K562 (cell line): Measurements from ENCODE around the gene HEMK1. TPM values are rescaled to one million over a fixed set of nuclear protein-coding genes. Genes with fewer than 3 reads are reported as not detected.

Experiments used
- ARID1B ChIP-seq: fragments of 450-650 bp; IDR thresholded peaks from 2 replicates; pipeline ENCODE4 v1.6.1; 2016; ENCODE audit warnings: antibody characterized with exemption, mild to moderate bottlenecking, inconsistent platforms
- BRF1 ChIP-seq: IDR thresholded peaks from 3 replicates; pipeline ENCODE4 v1.6.1; 2011; ENCODE audit warnings: borderline replicate concordance, mild to moderate bottlenecking; ENCODE audit not compliant: insufficient read length; ENCODE audit errors: extremely low read depth
- DMBX1 ChIP-seq: fragments of 250-450 bp; sonication (Bioruptor Pico); IDR thresholded peaks from 2 replicates; pipeline ENCODE4 v1.8.0; 2022; ENCODE audit warnings: inconsistent platforms, mild to moderate bottlenecking, moderate library complexity, borderline replicate concordance
- EP400 ChIP-seq: fragments of 450-650 bp; IDR thresholded peaks from 2 replicates; pipeline ENCODE4 v1.6.1; 2017; ENCODE audit warnings: antibody characterized with exemption, mild to moderate bottlenecking, moderate library complexity
- HDAC8 ChIP-seq: fragments of 450-650 bp; IDR thresholded peaks from 2 replicates; pipeline ENCODE4 v1.6.1; 2016; ENCODE audit warnings: mild to moderate bottlenecking, missing genetic modification characterization, moderate library complexity, missing compliant biosample characterization
- IRF2 ChIP-seq: sonication (generic); formaldehyde crosslinking; IDR thresholded peaks from 2 replicates; pipeline ENCODE4 v1.8.1; 2022; ENCODE audit warnings: mild to moderate bottlenecking, missing genetic modification reagents
- KDM5B ChIP-seq: fragments of 200-600 bp; sonication (generic); IDR thresholded peaks from 2 replicates; pipeline ENCODE4 v1.6.1; 2012; ENCODE audit warnings: low read depth, mild to moderate bottlenecking, moderate library complexity, low read length, control low read depth, inconsistent platforms; ENCODE audit not compliant: insufficient replicate concordance
- KLF1 ChIP-seq: fragments of 450-650 bp; IDR thresholded peaks from 2 replicates; pipeline ENCODE4 v1.6.1; 2016; ENCODE audit warnings: missing genetic modification characterization, missing compliant biosample characterization
- MYNN ChIP-seq, 2 experiments: sonication (generic); formaldehyde crosslinking in 1 of 2; IDR thresholded peaks; 2 replicates each; pipeline versions ENCODE4 v1.5.0 to v1.6.1; 2016 to 2020; ENCODE audit warnings: antibody characterized with exemption in 1 of 2, missing genetic modification reagents in 1 of 2
- NBN ChIP-seq: fragments of 450-650 bp; IDR thresholded peaks from 2 replicates; pipeline ENCODE4 v1.6.1; 2016; ENCODE audit warnings: low read depth, mild to moderate bottlenecking
- NR2C1 ChIP-seq, 2 experiments: fragments of 450-650 bp; IDR thresholded peaks; 2 replicates each; pipeline ENCODE4 v1.6.1; 2017; ENCODE audit warnings: mild to moderate bottlenecking in 2 of 2, antibody characterized with exemption in 1 of 2, inconsistent platforms in 1 of 2, missing compliant biosample characterization in 1 of 2, missing genetic modification characterization in 1 of 2
- RAD21 ChIP-seq, 2 experiments: fragments of 250-450 bp in 1 of 2; fragments of 450-650 bp in 1 of 2; sonication (Bioruptor Pico) in 1 of 2; formaldehyde crosslinking in 1 of 2; IDR thresholded peaks in 1 of 2; conservative IDR thresholded peaks in 1 of 2; 2 replicates each; pipeline versions ENCODE4 v1.4.0 to v1.8.0; 2020 to 2022; ENCODE audit warnings: mild to moderate bottlenecking in 2 of 2, moderate library complexity in 1 of 2
- SNIP1 ChIP-seq: fragments of 450-650 bp; IDR thresholded peaks from 2 replicates; pipeline ENCODE4 v1.7.1; 2017; ENCODE audit warnings: low read depth, mild to moderate bottlenecking
- ZNF224 ChIP-seq: sonication (generic); formaldehyde crosslinking; IDR thresholded peaks from 2 replicates; pipeline ENCODE4 v1.8.0; 2022; ENCODE audit warnings: mild to moderate bottlenecking, missing genetic modification reagents
- ZNF347 ChIP-seq: fragments of 450-650 bp; formaldehyde crosslinking; IDR thresholded peaks from 2 replicates; pipeline ENCODE4 v1.4.0; 2020; ENCODE audit warnings: low read depth, mild to moderate bottlenecking, moderate library complexity
- ZNF408 ChIP-seq: fragments of 250-450 bp; sonication (Bioruptor Pico); IDR thresholded peaks from 2 replicates; pipeline ENCODE4 v1.4.0; 2020; ENCODE audit warnings: low read depth, mild to moderate bottlenecking, moderate library complexity
- ZNF707 ChIP-seq: fragments of 250-450 bp; sonication (Bioruptor Pico); conservative IDR thresholded peaks from 2 replicates; pipeline ENCODE4 v1.8.0; 2022; ENCODE audit warnings: inconsistent platforms, mild to moderate bottlenecking, moderate library complexity
- polyA plus RNA-seq, 8 experiments: library from polyadenylated mRNA; depleted of rRNA in 4 of 8; stranded (reverse) in 5 of 8; unstranded in 3 of 8; fragments of >200 nt; fragmentation: Nextera tagmentation in 2 of 8; fragmentation: Illumina TruSeq in 1 of 8; extraction: Ambion mirVana in 2 of 8; extraction: Trizol in 1 of 8; gene quantifications; 2 replicates each; pipeline versions ENCODE4 v1.2.1 to v1.2.3, GENCODE V29; 2011 to 2014; ENCODE audit warnings: inconsistent platforms in 1 of 8, missing spikeins in 1 of 8
- total RNA-seq, 7 experiments: library from RNA; depleted of rRNA in 6 of 7; stranded (reverse); fragments of >200 nt in 6 of 7; fragmentation: Illumina TruSeq in 2 of 7; extraction: Trizol in 2 of 7; gene quantifications; 2 replicates each; pipeline versions ENCODE4 v1.2.1 to v1.2.3, GENCODE V29; 2011 to 2021; ENCODE audit warnings: low replicate concordance in 1 of 7
- TF ChIP-seq, protein P1 (sequence below): fragments of 250-450 bp; sonication (Bioruptor Pico); IDR thresholded peaks from 2 replicates; pipeline ENCODE4 v1.5.0; 2021; ENCODE audit warnings: mild to moderate bottlenecking, moderate library complexity
- TF ChIP-seq, protein P2 (sequence below): fragments of 450-650 bp; IDR thresholded peaks from 2 replicates; pipeline ENCODE4 v1.6.1; 2016; ENCODE audit warnings: borderline replicate concordance

The HEMK1 gene
- total and polyA plus RNA-seq, 9 of the 15 experiments (the other 6 are each of a cell fraction or from before 2014, with no cell fraction given): 2.0 to 16.8 (median 11.4) TPM

DNA sequence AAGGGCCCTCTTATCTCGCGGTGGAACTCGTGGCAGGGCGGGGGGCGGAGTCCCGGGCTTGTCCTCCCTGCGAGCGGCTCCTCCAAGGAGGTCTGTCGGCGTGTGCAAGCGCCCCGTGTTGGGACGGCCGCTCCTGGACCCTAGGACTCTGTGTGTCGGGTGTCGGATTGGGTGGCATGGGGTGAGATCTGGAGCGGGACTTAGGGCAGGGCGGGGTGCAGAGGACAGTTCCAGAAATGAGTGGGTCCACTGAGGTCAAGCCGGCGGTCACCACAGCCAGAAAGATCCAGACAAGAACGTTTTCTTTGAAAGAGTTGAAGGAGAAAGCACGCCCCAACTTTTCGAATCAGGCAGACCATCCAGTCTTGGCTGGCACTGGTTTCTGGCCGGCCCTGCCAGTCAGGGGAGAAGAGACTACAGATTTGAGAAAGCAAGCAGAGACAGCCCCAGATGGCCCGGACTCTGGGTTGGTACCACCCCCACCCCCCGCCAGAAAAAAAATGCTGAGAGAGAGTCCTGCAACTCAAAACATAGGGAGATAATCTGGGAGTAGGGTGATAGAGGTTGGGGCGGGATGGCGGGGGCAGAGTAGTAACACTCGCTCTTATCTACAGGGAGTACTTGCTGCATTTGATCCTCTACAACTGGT lies 43.0 kb downstream of the HEMK1 start (continued):
- TF ChIP-seq, protein P1, sequence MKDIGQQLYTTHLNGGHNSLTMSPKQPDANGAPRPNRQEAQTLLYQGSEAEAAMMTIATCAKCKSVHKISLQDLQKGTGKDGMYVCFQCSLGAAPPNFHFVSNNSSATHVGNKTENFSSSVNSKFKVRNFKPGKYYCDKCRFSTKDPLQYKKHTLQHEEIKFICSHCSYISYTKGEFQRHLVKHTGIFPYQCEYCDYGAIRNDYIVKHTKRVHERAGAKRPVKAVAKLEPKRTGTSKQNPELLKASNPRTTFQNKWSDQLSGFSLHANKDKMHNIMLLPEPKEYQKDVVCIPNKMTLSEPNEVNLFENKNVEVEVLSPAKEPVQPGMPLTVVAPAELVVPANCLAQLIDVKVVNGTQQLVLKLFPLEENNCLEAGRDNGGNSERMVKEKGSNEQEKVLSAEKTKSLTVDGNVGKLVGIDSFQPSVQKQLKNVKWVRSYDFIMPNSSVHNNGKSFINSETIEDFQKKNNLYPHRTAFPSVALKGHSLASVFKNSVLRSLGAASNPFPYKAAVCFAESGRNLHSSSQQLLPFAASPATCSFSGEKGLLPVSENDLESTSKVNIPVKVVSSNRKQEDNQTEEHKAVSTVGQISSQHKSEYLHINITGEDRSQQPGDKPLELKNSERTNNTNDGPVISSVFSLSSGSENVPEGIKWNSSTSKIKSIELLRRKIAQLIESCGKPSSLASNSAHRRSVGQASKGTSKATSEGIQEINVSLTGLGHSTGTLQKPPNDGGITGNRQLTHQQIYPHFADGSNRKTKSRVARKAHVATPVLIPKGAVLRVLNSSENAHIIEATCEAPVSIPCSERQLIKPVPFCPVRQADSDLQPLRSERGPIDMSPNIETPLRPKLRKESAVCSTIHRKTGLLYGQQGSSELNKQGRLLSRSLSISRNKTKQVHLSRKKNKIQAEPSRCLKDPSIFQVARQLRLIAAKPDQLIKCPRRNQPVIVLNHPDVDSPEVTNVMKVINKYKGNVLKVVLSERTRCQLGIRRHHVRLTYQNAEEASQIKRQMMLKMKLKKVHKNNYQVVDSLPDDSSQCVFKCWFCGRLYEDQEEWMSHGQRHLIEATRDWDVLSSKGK (CRISPR knock-in tag): no peak
- peak; percentile 39 for TF ChIP-seq MYNN (IDR thresholded peaks at IDR 0.05)
- no peak for TF ChIP-seq MYNN (CRISPR knock-in tag; IDR thresholded peaks at IDR 0.05)
- no peak for TF ChIP-seq ZNF408 (CRISPR knock-in tag)
- TF ChIP-seq KLF1 (tag): no peak
- peak; percentile 19; the same call in 1 of the 2 replicates for TF ChIP-seq DMBX1 (CRISPR knock-in tag)
- no peak for TF ChIP-seq SNIP1
- no peak for TF ChIP-seq NBN
- no peak for TF ChIP-seq IRF2
- TF ChIP-seq KDM5B: peak; percentile 74
- TF ChIP-seq RAD21 (CRISPR knock-in tag; conservative IDR thresholded peaks at IDR 0.05 in 1 of 2, IDR thresholded peaks at IDR 0.05 in 1 of 2): peak in 1 of 2 experiments; percentile 14; a peak in 1 of 4 replicates
- no peak for TF ChIP-seq BRF1
- TF ChIP-seq ZNF224 (CRISPR knock-in tag): no peak
- TF ChIP-seq HDAC8 (tag): no peak
- peak; percentile 67 for TF ChIP-seq ARID1B
- TF ChIP-seq EP400: 0 out of 2 replicates have a peak, but pooled peaks have one; percentile 81
- TF ChIP-seq ZNF347: no peak
- TF ChIP-seq, protein P2, sequence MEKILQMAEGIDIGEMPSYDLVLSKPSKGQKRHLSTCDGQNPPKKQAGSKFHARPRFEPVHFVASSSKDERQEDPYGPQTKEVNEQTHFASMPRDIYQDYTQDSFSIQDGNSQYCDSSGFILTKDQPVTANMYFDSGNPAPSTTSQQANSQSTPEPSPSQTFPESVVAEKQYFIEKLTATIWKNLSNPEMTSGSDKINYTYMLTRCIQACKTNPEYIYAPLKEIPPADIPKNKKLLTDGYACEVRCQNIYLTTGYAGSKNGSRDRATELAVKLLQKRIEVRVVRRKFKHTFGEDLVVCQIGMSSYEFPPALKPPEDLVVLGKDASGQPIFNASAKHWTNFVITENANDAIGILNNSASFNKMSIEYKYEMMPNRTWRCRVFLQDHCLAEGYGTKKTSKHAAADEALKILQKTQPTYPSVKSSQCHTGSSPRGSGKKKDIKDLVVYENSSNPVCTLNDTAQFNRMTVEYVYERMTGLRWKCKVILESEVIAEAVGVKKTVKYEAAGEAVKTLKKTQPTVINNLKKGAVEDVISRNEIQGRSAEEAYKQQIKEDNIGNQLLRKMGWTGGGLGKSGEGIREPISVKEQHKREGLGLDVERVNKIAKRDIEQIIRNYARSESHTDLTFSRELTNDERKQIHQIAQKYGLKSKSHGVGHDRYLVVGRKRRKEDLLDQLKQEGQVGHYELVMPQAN: peak; percentile 87
- no peak for TF ChIP-seq NR2C1 (IDR thresholded peaks at IDR 0.05)
- TF ChIP-seq NR2C1 (tag; IDR thresholded peaks at IDR 0.05): 0 out of 2 replicates have a peak, but pooled peaks have one; percentile 27
- no peak for TF ChIP-seq ZNF707
